K562 (cell line): ENCODE results near the gene DDX41. TPM values are rescaled to one million over a fixed set of nuclear protein-coding genes. Genes with fewer than 3 reads are reported as not detected.

Experiments used
- GATA2 ChIP-seq: sonication (generic); formaldehyde crosslinking; IDR thresholded peaks from 2 replicates; pipeline ENCODE4 v1.4.0; 2020; ENCODE audit warnings: mild to moderate bottlenecking, missing genetic modification reagents
- JUNB ChIP-seq: fragments of 450-650 bp; formaldehyde crosslinking; conservative IDR thresholded peaks from 2 replicates; pipeline ENCODE4 v1.4.0; 2020; ENCODE audit warnings: mild to moderate bottlenecking
- MCM2 ChIP-seq: fragments of 450-650 bp; IDR thresholded peaks from 2 replicates; pipeline ENCODE4 v1.6.1; 2017; ENCODE audit warnings: low read depth, mild to moderate bottlenecking
- PML ChIP-seq: IDR thresholded peaks from 2 replicates; pipeline ENCODE4 v1.6.1; 2012; ENCODE audit warnings: low read length, inconsistent platforms
- POLR2AphosphoS2 ChIP-seq: IDR thresholded peaks from 2 replicates; pipeline ENCODE4 v1.6.1; 2012; ENCODE audit warnings: low read length, improper control_type of control experiment
- POLR3A ChIP-seq: IDR thresholded peaks from 2 replicates; pipeline ENCODE4 v1.6.1; 2011; ENCODE audit warnings: borderline replicate concordance, mild to moderate bottlenecking, moderate library complexity; ENCODE audit not compliant: insufficient read length, insufficient read depth; ENCODE audit errors: extremely low read depth
- PPARD ChIP-seq: fragments of 250-450 bp; sonication (Bioruptor Pico); IDR thresholded peaks from 2 replicates; pipeline ENCODE4 v1.8.0; 2022; ENCODE audit warnings: inconsistent platforms, mild to moderate bottlenecking, moderate library complexity
- TCF3 ChIP-seq: sonication (generic); formaldehyde crosslinking; IDR thresholded peaks from 2 replicates; pipeline ENCODE4 v1.4.0; 2020; ENCODE audit warnings: mild to moderate bottlenecking, missing genetic modification reagents
- ZNF143 ChIP-seq: sonication (generic); formaldehyde crosslinking; IDR thresholded peaks from 2 replicates; pipeline ENCODE4 v1.9.0; 2022; ENCODE audit warnings: mild to moderate bottlenecking, missing genetic modification reagents
- ZNF311 ChIP-seq: fragments of 250-450 bp; sonication (Bioruptor Pico); IDR thresholded peaks from 2 replicates; pipeline ENCODE4 v1.4.0; 2020; ENCODE audit warnings: mild to moderate bottlenecking, moderate library complexity
- polyA plus RNA-seq, 8 experiments: library from polyadenylated mRNA; depleted of rRNA in 4 of 8; stranded (reverse) in 5 of 8; unstranded in 3 of 8; fragments of >200 nt; fragmentation: Nextera tagmentation in 2 of 8; fragmentation: Illumina TruSeq in 1 of 8; extraction: Ambion mirVana in 2 of 8; extraction: Trizol in 1 of 8; gene quantifications; 2 replicates each; pipeline versions ENCODE4 v1.2.1 to v1.2.3, GENCODE V29; 2011 to 2014; ENCODE audit warnings: inconsistent platforms in 1 of 8, missing spikeins in 1 of 8
- total RNA-seq, 7 experiments: library from RNA; depleted of rRNA in 6 of 7; stranded (reverse); fragments of >200 nt in 6 of 7; fragmentation: Illumina TruSeq in 2 of 7; extraction: Trizol in 2 of 7; gene quantifications; 2 replicates each; pipeline versions ENCODE4 v1.2.1 to v1.2.3, GENCODE V29; 2011 to 2021; ENCODE audit warnings: low replicate concordance in 1 of 7
- TF ChIP-seq, protein P1 (sequence below): fragments of 450-650 bp; formaldehyde crosslinking; IDR thresholded peaks from 2 replicates; pipeline ENCODE4 v1.4.0; 2020; ENCODE audit warnings: mild to moderate bottlenecking, mixed read lengths
- TF ChIP-seq, protein P2 (sequence below): fragments of 250-450 bp; sonication (Bioruptor Pico); IDR thresholded peaks from 2 replicates; pipeline ENCODE4 v1.4.0; 2020; ENCODE audit warnings: borderline replicate concordance
- TF ChIP-seq, protein P3 (sequence below), 2 experiments: IDR thresholded peaks; 2 replicates each; pipeline ENCODE4 v1.6.1; 2011; ENCODE audit warnings: borderline replicate concordance in 1 of 2, control low read depth in 1 of 2, low read depth in 1 of 2, low read length in 1 of 2, mild to moderate bottlenecking in 1 of 2, mixed read lengths in 1 of 2, moderate library complexity in 1 of 2; ENCODE audit not compliant: insufficient read depth in 1 of 2, insufficient read length in 1 of 2, poor library complexity in 1 of 2, severe bottlenecking in 1 of 2; ENCODE audit errors: extremely low read depth in 1 of 2
- TF ChIP-seq, protein P4 (sequence below): fragments of 250-450 bp; sonication (Bioruptor Pico); IDR thresholded peaks from 2 replicates; pipeline ENCODE4 v1.4.0; 2020
- TF ChIP-seq, protein P5 (sequence below): fragments of 250-450 bp; sonication (Bioruptor Pico); IDR thresholded peaks from 2 replicates; pipeline ENCODE4 v1.8.0; 2022; ENCODE audit warnings: inconsistent platforms
- TF ChIP-seq, protein P6 (sequence below), 2 experiments: fragments of 200-800 bp in 1 of 2; sonication (Bioruptor generic) in 1 of 2; sonication (generic) in 1 of 2; formaldehyde crosslinking in 1 of 2; IDR thresholded peaks in 1 of 2; conservative IDR thresholded peaks in 1 of 2; 2 replicates each; pipeline versions ENCODE4 v1.5.0 to v1.6.1; 2016 to 2020; ENCODE audit warnings: missing compliant biosample characterization in 1 of 2, missing genetic modification characterization in 1 of 2, missing genetic modification reagents in 1 of 2

The DDX41 gene
- total and polyA plus RNA-seq, 9 of the 15 experiments (the other 6 are each of a cell fraction or from before 2014, with no cell fraction given): 38.2 to 284 (median 116) TPM

DNA sequence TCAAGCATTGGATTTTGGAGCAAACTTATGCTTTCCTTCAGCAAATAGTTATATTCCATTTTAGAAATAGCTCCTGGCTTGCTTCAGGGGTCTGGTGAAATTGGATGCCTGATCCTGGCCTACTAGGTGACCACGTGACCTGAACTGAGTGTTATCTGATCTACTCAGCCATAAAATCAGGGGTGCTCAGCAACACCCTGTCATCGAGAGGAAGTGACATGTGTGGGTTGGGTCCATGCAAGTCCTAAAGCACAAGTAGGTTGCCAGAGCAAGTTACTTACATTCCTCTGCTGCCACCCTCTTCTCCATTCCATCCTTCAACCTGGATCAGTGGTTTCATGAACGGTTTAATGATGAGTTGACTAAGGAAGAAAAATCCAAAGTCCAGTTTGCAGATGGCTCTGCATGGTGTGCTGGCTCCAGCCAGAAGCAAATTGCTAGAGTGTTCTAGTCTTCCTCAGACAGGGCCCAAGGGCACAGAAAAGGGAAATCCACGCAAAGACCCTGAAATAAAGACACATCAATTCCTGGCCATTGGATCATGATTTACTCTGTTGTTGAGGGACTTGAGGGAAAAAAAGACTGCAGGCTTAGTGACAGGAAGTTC is 40.4 kb upstream of the DDX41 start (continued):
- TF ChIP-seq, protein P1, sequence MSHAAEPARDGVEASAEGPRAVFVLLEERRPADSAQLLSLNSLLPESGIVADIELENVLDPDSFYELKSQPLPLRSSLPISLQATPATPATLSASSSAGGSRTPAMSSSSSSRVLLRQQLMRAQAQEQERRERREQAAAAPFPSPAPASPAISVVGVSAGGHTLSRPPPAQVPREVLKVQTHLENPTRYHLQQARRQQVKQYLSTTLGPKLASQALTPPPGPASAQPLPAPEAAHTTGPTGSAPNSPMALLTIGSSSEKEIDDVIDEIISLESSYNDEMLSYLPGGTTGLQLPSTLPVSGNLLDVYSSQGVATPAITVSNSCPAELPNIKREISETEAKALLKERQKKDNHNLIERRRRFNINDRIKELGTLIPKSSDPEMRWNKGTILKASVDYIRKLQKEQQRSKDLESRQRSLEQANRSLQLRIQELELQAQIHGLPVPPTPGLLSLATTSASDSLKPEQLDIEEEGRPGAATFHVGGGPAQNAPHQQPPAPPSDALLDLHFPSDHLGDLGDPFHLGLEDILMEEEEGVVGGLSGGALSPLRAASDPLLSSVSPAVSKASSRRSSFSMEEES (CRISPR knock-in tag): peak; percentile 99
- no peak for TF ChIP-seq POLR3A
- TF ChIP-seq PML: no peak
- no peak for TF ChIP-seq POLR2AphosphoS2
- TF ChIP-seq, protein P2, sequence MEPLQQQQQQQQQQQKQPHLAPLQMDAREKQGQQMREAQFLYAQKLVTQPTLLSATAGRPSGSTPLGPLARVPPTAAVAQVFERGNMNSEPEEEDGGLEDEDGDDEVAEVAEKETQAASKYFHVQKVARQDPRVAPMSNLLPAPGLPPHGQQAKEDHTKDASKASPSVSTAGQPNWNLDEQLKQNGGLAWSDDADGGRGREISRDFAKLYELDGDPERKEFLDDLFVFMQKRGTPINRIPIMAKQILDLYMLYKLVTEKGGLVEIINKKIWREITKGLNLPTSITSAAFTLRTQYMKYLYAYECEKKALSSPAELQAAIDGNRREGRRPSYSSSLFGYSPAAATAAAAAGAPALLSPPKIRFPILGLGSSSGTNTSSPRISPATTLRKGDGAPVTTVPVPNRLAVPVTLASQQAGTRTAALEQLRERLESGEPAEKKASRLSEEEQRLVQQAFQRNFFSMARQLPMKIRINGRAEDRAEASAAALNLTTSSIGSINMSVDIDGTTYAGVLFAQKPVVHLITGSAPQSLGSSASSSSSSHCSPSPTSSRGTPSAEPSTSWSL: no peak
- TF ChIP-seq, protein P3, sequence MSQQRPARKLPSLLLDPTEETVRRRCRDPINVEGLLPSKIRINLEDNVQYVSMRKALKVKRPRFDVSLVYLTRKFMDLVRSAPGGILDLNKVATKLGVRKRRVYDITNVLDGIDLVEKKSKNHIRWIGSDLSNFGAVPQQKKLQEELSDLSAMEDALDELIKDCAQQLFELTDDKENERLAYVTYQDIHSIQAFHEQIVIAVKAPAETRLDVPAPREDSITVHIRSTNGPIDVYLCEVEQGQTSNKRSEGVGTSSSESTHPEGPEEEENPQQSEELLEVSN (IDR thresholded peaks at IDR 0.05; ENCODE audit: borderline replicate concordance in 1 of 2, extremely low read depth in 1 of 2, insufficient read depth in 1 of 2, insufficient read length in 1 of 2, low read depth in 1 of 2, low read length in 1 of 2, poor library complexity in 1 of 2, severe bottlenecking in 1 of 2): peak; percentile 61 to 67
- TF ChIP-seq GATA2 (CRISPR knock-in tag): peak; percentile 57; the same call in 1 of the 2 replicates
- no peak for TF ChIP-seq MCM2
- TF ChIP-seq, protein P4, sequence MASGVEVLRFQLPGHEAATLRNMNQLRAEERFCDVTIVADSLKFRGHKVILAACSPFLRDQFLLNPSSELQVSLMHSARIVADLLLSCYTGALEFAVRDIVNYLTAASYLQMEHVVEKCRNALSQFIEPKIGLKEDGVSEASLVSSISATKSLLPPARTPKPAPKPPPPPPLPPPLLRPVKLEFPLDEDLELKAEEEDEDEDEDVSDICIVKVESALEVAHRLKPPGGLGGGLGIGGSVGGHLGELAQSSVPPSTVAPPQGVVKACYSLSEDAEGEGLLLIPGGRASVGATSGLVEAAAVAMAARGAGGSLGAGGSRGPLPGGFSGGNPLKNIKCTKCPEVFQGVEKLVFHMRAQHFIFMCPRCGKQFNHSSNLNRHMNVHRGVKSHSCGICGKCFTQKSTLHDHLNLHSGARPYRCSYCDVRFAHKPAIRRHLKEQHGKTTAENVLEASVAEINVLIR (CRISPR knock-in tag): peak; percentile 59; the same call in 1 of the 2 replicates
- TF ChIP-seq PPARD: no peak
- no peak for TF ChIP-seq ZNF311 (CRISPR knock-in tag)
- TF ChIP-seq ZNF143 (CRISPR knock-in tag): no peak
- TF ChIP-seq, protein P5, sequence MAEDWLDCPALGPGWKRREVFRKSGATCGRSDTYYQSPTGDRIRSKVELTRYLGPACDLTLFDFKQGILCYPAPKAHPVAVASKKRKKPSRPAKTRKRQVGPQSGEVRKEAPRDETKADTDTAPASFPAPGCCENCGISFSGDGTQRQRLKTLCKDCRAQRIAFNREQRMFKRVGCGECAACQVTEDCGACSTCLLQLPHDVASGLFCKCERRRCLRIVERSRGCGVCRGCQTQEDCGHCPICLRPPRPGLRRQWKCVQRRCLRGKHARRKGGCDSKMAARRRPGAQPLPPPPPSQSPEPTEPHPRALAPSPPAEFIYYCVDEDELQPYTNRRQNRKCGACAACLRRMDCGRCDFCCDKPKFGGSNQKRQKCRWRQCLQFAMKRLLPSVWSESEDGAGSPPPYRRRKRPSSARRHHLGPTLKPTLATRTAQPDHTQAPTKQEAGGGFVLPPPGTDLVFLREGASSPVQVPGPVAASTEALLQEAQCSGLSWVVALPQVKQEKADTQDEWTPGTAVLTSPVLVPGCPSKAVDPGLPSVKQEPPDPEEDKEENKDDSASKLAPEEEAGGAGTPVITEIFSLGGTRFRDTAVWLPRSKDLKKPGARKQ (CRISPR knock-in tag): no peak
- TF ChIP-seq, protein P6, sequence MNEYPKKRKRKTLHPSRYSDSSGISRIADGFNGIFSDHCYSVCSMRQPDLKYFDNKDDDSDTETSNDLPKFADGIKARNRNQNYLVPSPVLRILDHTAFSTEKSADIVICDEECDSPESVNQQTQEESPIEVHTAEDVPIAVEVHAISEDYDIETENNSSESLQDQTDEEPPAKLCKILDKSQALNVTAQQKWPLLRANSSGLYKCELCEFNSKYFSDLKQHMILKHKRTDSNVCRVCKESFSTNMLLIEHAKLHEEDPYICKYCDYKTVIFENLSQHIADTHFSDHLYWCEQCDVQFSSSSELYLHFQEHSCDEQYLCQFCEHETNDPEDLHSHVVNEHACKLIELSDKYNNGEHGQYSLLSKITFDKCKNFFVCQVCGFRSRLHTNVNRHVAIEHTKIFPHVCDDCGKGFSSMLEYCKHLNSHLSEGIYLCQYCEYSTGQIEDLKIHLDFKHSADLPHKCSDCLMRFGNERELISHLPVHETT (CRISPR knock-in tag; conservative IDR thresholded peaks at IDR 0.05 in 1 of 2, IDR thresholded peaks at IDR 0.05 in 1 of 2): peak in 1 of 2 experiments; percentile 62; a peak in 1 of 4 replicates
- TF ChIP-seq JUNB (CRISPR knock-in tag): no peak
- peak; percentile 24; the same call in 1 of the 2 replicates for TF ChIP-seq TCF3
